H9 (cell line): ENCODE results near the gene TUBB4B. TPM values are rescaled to one million over a fixed set of nuclear protein-coding genes. Genes with fewer than 3 reads are reported as not detected.
A peak's percentile ranks its signal among the peaks of the same experiment; 100 is the strongest.

ENCODE experiments used
- DNase-seq: peaks from one replicate; pipeline ENCODE4 v3.0.0-alpha.2; 2017
- H2AFZ ChIP-seq: one replicate; pipeline ENCODE4 v1.6.1; 2013; ENCODE audit warnings: mild to moderate bottlenecking, low read length, control low read depth, moderate library complexity
- H2AK5ac ChIP-seq: 2 replicates; pipeline ENCODE4 v1.6.1; 2013; ENCODE audit warnings: low read length, control low read depth, mixed read lengths; ENCODE audit not compliant: insufficient read length
- H2BK120ac ChIP-seq: one replicate; pipeline ENCODE4 v1.6.1; 2013; ENCODE audit warnings: low read depth, mild to moderate bottlenecking, low read length, control low read depth, inconsistent platforms; ENCODE audit not compliant: poor library complexity, severe bottlenecking
- H2BK12ac ChIP-seq: 2 replicates; pipeline ENCODE4 v1.6.1; 2013; ENCODE audit warnings: low read length, control low read depth, mixed read lengths, low read depth; ENCODE audit not compliant: insufficient read length
- H2BK15ac ChIP-seq: 2 replicates; pipeline ENCODE4 v1.6.1; 2013; ENCODE audit warnings: low read depth, low read length, control low read depth
- H2BK20ac ChIP-seq: one replicate; pipeline ENCODE4 v1.6.1; 2013; ENCODE audit warnings: low read depth, mild to moderate bottlenecking, low read length, control low read depth, inconsistent platforms; ENCODE audit not compliant: poor library complexity, severe bottlenecking
- H2BK5ac ChIP-seq: 2 replicates; pipeline ENCODE4 v1.6.1; 2013; ENCODE audit warnings: low read length, control low read depth, mixed read lengths; ENCODE audit not compliant: insufficient read length
- H3K14ac ChIP-seq: 2 replicates; pipeline ENCODE4 v1.6.1; 2013; ENCODE audit warnings: low read length, control low read depth; ENCODE audit not compliant: insufficient read depth
- H3K18ac ChIP-seq: 2 replicates; pipeline ENCODE4 v1.6.1; 2013; ENCODE audit warnings: low read depth, mild to moderate bottlenecking, mixed read lengths, low read length, control low read depth; ENCODE audit not compliant: insufficient read length
- H3K23ac ChIP-seq: 2 replicates; pipeline ENCODE4 v1.6.1; 2013; ENCODE audit warnings: low read length, control low read depth, mixed read lengths, low read depth; ENCODE audit not compliant: insufficient read length
- H3K23me2 ChIP-seq: 2 replicates; pipeline ENCODE4 v1.6.1; 2013; ENCODE audit warnings: low read depth, mild to moderate bottlenecking, mixed read lengths, low read length, control low read depth; ENCODE audit not compliant: insufficient read length, poor library complexity, severe bottlenecking
- H3K27ac ChIP-seq: 2 replicates; pipeline ENCODE4 v1.5.1; 2013; ENCODE audit warnings: low read length, control low read depth, mixed read lengths, low read depth; ENCODE audit not compliant: insufficient read length
- H3K27me3 ChIP-seq: 2 replicates; pipeline ENCODE4 v1.6.1; 2013; ENCODE audit warnings: low read length, control low read depth, inconsistent platforms; ENCODE audit not compliant: insufficient read depth
- H3K4ac ChIP-seq: 2 replicates; pipeline ENCODE4 v1.6.1; 2013; ENCODE audit warnings: low read depth, mild to moderate bottlenecking, control low read depth, inconsistent platforms, low read length, moderate library complexity
- H3K4me1 ChIP-seq: 2 replicates; pipeline ENCODE4 v1.6.1; 2013; ENCODE audit warnings: low read length, control low read depth, inconsistent platforms; ENCODE audit not compliant: insufficient read depth
- H3K4me2 ChIP-seq: 2 replicates; pipeline ENCODE4 v1.6.1; 2013; ENCODE audit warnings: low read length, control low read depth, mixed read lengths; ENCODE audit not compliant: insufficient read length, insufficient read depth
- H3K56ac ChIP-seq: 2 replicates; pipeline ENCODE4 v1.6.1; 2013; ENCODE audit warnings: low read depth, mild to moderate bottlenecking, mixed read lengths, low read length, control low read depth; ENCODE audit not compliant: insufficient read length
- H3K79me1 ChIP-seq: 2 replicates; pipeline ENCODE4 v1.6.1; 2013; ENCODE audit warnings: low read depth, mild to moderate bottlenecking, moderate library complexity, low read length, control low read depth, inconsistent platforms; ENCODE audit not compliant: insufficient read depth, poor library complexity, severe bottlenecking
- H3K79me2 ChIP-seq: 2 replicates; pipeline ENCODE4 v1.6.1; 2013; ENCODE audit warnings: low read length, control low read depth, inconsistent platforms; ENCODE audit not compliant: insufficient read depth
- H3K9ac ChIP-seq: 2 replicates; pipeline ENCODE4 v1.6.1; 2013; ENCODE audit warnings: low read length, control low read depth, mixed read lengths; ENCODE audit not compliant: insufficient read length; ENCODE audit errors: extremely low read depth
- H3K9me3 ChIP-seq: one replicate; pipeline ENCODE4 v1.6.1; 2013; ENCODE audit warnings: low read depth, low read length, inconsistent platforms; ENCODE audit not compliant: control insufficient read depth
- H3T11ph ChIP-seq: one replicate; pipeline ENCODE4 v1.6.1; 2013; ENCODE audit warnings: mild to moderate bottlenecking, low read length, control low read depth, inconsistent platforms
- H4K20me1 ChIP-seq: one replicate; pipeline ENCODE4 v1.6.1; 2013; ENCODE audit not compliant: control insufficient read depth, insufficient read length, insufficient read depth
- H4K5ac ChIP-seq: 2 replicates; pipeline ENCODE4 v1.6.1; 2013; ENCODE audit warnings: low read depth, mild to moderate bottlenecking, mixed read lengths, low read length, control low read depth; ENCODE audit not compliant: insufficient read length
- H4K8ac ChIP-seq: replicated peaks from 2 replicates; pipeline ENCODE4 v1.6.1; 2013; ENCODE audit warnings: low read length, control low read depth, mixed read lengths, low read depth; ENCODE audit not compliant: insufficient read length
- H4K91ac ChIP-seq: 2 replicates; pipeline ENCODE4 v1.6.1; 2013; ENCODE audit warnings: low read depth, mild to moderate bottlenecking, moderate library complexity, mixed read lengths, low read length, control low read depth; ENCODE audit not compliant: insufficient read length
- H3K27ac Mint-ChIP-seq, 3 experiments: 2 replicates in 2 of 3; 3 replicates in 1 of 3; pipeline ENCODE4 v1.8.0; 2020 to 2021; ENCODE audit warnings: mixed read lengths in 3 of 3, mild to moderate bottlenecking in 1 of 3, moderate library complexity in 1 of 3
- H3K27me3 Mint-ChIP-seq: 2 replicates; pipeline ENCODE4 v1.8.0; 2021; ENCODE audit warnings: low read depth, mild to moderate bottlenecking, moderate library complexity, mixed read lengths
- H3K36me3 Mint-ChIP-seq, 3 experiments: 2 replicates in 2 of 3; 3 replicates in 1 of 3; pipeline ENCODE4 v1.8.0; 2020 to 2021; ENCODE audit warnings: low read depth in 3 of 3, mixed read lengths in 3 of 3; ENCODE audit not compliant: insufficient read depth in 1 of 3
- H3K4me1 Mint-ChIP-seq, 2 experiments: 2 replicates each; pipeline ENCODE4 v1.8.0; 2020; ENCODE audit warnings: mixed read lengths in 2 of 2
- H3K4me3 Mint-ChIP-seq, 2 experiments: 2 replicates in 1 of 2; 3 replicates in 1 of 2; pipeline ENCODE4 v1.8.0; 2020 to 2021; ENCODE audit warnings: mild to moderate bottlenecking in 2 of 2, mixed read lengths in 2 of 2, moderate library complexity in 1 of 2
- H3K9me3 Mint-ChIP-seq, 2 experiments: 2 replicates in 1 of 2; 3 replicates in 1 of 2; pipeline ENCODE4 v1.8.0; 2020; ENCODE audit warnings: mild to moderate bottlenecking in 2 of 2, mixed read lengths in 2 of 2, moderate library complexity in 1 of 2
- WGBS: extraction: QIAGEN DNeasy Blood & Tissue Kit; methylation state at CpG from one replicate; pipeline ENCODE4 v1.1.7; 2013; ENCODE audit warnings: missing lambda C conversion rate, low lambda C conversion rate, mixed read lengths; ENCODE audit not compliant: insufficient read length; ENCODE audit errors: extremely low coverage; 5-methylcytosine and 5-hydroxymethylcytosine counted together
- total RNA-seq: library from RNA; stranded (reverse); gene quantifications from 2 replicates; pipeline ENCODE4 v1.2.1, GENCODE V29; 2021
- TF ChIP-seq, protein P1 (sequence below): fragments of 200-600 bp; sonication (generic); conservative IDR thresholded peaks from 3 replicates; pipeline ENCODE4 v1.8.0; 2021; ENCODE audit warnings: antibody characterized with exemption, mild to moderate bottlenecking

TUBB4B gene
- total RNA-seq, 1 experiment from 2014 or later = 378 TPM

- H4K91ac ChIP-seq = no peak overlapping the region
- no peak overlapping the region for H2AK5ac ChIP-seq
- H3K9ac ChIP-seq = peak overlapping the region; percentile 84
- peaks cover 19% of the 10 kb centered on the region for H3K79me1 ChIP-seq
- H3K27me3 ChIP-seq = no peaks in the 10 kb centered on the region
- H3K23ac ChIP-seq = no peak overlapping the region
- no peaks in the 10 kb centered on the region for H3K9me3 Mint-ChIP-seq
- peaks cover 6% of the 10 kb centered on the region for H3K23me2 ChIP-seq
- no peak overlapping the region for H2BK12ac ChIP-seq
- H4K8ac ChIP-seq = no peak overlapping the region
- no peaks in the 10 kb centered on the region for H3K9me3 ChIP-seq
- peaks cover 8 to 39% (median 30%) of the 10 kb centered on the region in 3 experiments for H3K36me3 Mint-ChIP-seq
- no peak overlapping the region for H4K5ac ChIP-seq
- no peak for DNase-seq
- no peak overlapping the region for H2BK20ac ChIP-seq
- peaks cover 13% of the 10 kb centered on the region; the same call in 1 of the 2 replicates for H3K79me2 ChIP-seq
- no peak overlapping the region for H3K18ac ChIP-seq
- H3K14ac ChIP-seq = no peak overlapping the region
- no peak overlapping the region for H2BK5ac ChIP-seq
- no peak overlapping the region for H2BK120ac ChIP-seq
- H3K56ac ChIP-seq = no peak overlapping the region
- no peak overlapping the region for H3K4ac ChIP-seq
- no peak overlapping the region for H3K27ac ChIP-seq
- no peaks in the 10 kb centered on the region for H4K20me1 ChIP-seq
- H3T11ph ChIP-seq = no peak overlapping the region
- H3K4me1 Mint-ChIP-seq = peaks cover 23 to 29% of the 10 kb centered on the region in 2 experiments
- peak overlapping the region; percentile 91 for H3K4me2 ChIP-seq
- WGBS = no CpG with 5 or more reads among the region's 7 CpGs
- H2AFZ ChIP-seq = no peak overlapping the region
- H3K27ac Mint-ChIP-seq = 0 out of 7 replicates have a peak overlapping the region, but pooled peaks of 1 of the 3 experiments have one; percentile 97
- no peaks in the 10 kb centered on the region for H3K27me3 Mint-ChIP-seq
- TF ChIP-seq, protein P1, sequence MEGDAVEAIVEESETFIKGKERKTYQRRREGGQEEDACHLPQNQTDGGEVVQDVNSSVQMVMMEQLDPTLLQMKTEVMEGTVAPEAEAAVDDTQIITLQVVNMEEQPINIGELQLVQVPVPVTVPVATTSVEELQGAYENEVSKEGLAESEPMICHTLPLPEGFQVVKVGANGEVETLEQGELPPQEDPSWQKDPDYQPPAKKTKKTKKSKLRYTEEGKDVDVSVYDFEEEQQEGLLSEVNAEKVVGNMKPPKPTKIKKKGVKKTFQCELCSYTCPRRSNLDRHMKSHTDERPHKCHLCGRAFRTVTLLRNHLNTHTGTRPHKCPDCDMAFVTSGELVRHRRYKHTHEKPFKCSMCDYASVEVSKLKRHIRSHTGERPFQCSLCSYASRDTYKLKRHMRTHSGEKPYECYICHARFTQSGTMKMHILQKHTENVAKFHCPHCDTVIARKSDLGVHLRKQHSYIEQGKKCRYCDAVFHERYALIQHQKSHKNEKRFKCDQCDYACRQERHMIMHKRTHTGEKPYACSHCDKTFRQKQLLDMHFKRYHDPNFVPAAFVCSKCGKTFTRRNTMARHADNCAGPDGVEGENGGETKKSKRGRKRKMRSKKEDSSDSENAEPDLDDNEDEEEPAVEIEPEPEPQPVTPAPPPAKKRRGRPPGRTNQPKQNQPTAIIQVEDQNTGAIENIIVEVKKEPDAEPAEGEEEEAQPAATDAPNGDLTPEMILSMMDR = no peak
- peak overlapping the region; percentile 93 to 99 for H3K4me3 Mint-ChIP-seq
- H3K4me1 ChIP-seq = no peaks in the 10 kb centered on the region; the same call in 1 of the 2 replicates
- no peak overlapping the region for H2BK15ac ChIP-seq
Observed at GRCh38 chr9:137206602-137207001, 34.5 kb upstream of the TUBB4B start.
